ENCODE data around the gene REM1. TPM values are rescaled to one million over a fixed set of nuclear protein-coding genes. Genes with fewer than 3 reads are reported as not detected.
"Not testable (repeated sequence)": the region's sequence is repeated elsewhere in the genome, so short reads cannot be mapped to it uniquely, and the experiment has no call there.

Gene REM1
- polyA plus RNA-seq, 1 donor: 6.6 TPM

DNA sequence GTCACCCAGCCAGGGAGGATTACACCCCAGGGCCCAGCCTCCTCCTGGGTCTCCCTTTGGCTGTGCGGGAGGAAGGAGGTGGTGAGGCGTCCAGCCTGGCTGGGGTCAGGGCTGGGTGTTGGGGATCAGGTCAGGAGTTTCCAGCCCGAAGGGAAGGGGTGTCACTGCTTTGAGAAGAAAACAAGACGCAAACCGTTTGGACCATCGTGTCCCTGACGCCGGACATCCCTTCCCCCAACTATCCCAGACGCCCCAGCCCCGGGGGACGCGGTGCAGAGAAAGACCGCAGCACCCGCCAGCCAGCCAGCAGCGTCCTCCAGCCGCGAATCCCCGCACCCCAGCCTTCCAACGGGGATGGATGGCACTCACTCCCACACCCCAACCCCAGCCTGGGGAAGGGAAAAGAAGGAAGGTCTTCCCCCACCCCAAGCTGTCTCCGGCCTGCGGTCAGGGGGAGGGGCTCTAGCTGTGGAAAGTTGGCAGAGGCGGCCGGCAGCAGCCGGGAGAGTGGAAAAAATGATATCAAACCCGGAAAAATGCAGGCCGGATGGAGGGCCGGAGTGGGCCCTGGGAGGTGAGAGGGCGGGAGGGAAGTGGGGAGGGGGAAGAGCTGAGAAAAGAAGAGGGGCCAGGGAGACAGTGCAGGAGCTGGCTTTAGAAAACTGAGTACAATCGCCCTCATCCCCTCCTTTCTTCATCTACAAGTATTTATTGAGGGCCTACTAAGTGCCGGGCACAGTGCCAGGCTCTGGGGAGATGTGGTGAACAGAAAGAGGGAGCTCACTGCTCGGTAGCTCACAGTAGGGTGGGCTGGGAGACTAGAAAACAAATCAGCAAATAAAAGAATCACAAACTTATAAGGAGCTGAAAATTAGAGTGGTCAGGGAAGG lies 10.6 kb downstream of the REM1 start:
- DNase-seq: peak; percentile 95

DNA sequence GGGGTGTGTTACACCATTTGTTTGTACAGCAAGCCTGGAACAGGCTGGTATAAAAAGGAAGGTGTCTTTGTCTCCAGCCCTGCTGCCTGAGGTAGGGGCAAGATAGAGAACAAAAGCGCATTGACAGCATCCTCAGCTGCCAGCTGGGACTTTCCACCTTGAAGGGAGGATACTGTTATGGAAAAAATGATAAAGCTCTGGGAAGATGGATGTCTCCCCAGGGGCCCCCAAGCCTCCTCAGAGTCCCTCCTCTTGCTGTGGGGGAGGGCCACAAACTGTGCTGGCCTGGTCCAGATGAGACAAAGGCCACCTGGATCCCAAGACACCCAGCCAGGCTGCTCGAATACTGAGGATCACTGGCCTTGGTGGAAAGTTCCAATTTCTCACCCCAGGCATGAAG lies 13.0 kb downstream of the REM1 start:
- no peak for DNase-seq

DNA sequence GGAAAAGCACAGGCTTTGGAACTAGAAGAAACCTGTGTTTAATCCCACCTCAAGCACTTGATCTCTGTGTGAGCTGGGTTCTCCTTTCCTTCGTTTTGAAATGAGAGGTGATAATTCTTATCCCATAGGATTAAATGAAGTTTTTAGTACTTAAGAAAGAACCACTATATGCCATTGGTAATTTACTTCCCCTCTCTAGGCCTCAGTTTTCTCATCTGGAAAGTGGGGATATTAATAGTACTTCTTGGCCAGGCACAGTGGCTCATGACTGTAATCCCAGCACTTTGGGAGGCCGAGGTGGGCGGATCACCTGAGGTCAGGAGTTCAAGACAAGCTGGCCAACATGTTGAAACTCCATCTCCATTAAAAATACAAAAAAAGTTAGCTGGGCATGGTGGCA lies 14.1 kb downstream of the REM1 start:
- no peak for DNase-seq

DNA sequence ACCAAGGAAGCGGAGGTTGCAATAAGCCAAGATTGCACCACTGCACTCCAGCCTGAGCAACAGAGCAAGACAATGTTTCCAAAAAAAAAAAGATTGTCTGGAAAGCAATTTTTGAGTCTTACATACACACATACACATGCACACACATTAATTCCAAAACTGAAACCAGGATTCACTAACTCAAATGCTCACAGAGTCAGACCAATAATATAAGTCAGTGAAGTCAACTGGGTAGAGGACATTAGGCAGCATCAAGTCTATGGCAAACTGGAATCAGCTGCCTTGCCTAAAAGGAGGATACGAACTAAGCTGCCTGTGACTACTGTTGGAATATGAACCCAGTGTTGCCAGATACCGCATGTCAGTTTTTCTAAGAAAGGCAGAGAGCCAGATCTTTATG lies 15.7 kb downstream of the REM1 start:
- DNase-seq: no peak

DNA sequence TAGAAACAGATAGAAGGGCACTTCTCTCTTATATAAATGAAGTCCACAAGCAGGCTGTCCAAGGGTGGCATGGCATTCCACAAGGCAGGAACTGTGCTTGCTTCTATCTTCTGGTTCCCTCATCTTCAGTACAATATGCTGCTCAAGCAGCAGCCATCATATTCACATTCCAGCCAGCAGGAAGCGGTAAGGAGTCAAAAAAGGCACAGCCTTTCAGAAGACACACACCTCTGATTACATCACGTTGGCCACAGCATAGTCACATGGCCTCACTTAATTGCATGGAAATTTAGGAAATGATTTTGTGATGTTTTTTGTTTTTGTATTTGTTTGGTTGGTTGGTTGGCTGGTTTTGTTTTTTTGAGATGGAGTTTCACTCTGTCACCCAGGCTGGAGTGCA lies 19.0 kb downstream of the REM1 start:
- no peak for DNase-seq

DNA sequence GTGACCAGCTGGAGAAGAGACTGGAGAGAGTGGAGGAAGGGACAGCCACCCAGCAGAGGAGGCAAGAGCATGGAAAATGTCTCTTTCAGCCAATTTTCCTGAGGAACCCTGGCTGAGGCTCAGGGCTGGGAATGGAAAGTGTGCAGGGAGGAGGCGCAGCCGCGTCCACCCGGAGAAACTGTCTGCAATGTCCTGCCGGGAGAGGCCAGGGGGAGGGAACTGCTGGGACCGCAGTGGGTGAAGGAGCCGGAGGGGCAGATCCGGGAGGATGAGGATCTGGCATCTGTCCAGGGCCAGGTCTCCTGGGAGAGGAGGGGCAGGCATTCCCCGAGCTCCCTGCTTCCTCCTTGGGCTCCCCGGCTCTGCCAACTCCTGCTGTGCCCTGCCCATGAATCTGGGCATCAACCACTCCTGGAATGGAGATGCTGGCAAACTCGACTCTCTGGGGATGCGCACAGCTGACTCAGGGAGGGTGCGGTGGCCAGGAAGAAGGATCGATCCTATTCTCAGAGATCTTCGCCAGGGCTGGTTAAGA lies 21.7 kb downstream of the REM1 start:
- DNase-seq: peak; percentile 94

DNA sequence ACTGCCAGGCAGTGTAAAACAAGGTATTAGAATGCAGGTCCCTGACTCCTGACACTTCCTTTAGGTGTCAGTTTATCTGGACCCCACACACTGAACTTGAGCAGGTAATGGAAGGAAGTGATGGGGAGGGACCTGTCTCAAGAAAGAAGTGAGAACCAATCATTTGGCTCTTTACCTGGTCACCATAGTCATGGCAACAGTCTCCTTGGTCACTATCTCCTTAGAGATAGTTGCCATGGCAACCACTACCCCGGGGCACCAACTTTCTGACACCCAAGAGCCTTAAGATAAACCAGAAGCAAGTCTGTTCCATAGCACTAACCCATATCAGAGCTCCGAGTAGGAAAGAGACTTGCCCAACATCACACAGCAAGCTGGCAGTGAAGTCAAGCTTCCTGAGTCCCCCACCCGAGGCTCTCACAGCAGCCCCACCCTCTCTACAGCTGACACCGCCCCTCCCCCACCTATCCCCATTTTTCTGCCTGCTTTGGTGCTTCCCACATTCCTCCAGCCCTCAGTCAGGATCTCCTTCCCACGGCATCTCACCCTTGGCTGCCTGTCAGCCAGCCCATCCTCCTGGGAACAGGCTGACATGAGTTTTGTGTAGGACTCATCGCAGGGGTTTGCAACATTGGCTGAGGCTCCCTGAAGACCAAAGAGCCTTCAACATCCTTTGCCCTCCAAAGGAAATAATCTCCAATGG lies 22.9 kb downstream of the REM1 start:
- DNase-seq: no peak

DNA sequence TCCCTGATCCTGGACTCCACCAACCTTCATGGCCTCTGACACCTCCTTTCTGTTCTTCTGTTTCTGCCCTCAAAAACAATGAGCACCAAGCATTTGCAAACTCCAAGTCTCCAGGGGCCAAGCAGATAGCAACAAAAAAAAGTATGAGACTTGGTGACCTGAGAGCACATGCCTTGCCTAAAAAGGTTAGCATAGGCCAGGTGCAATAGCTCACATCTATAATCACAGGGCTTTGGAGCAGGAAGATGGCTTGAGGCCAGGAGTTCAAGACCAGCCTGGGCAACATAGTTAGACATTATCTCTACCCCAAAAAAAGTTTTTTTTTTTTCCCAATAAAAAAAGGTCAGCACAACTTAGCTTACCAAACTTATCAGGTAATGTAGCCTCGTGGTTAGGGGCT lies 25.4 kb downstream of the REM1 start:
- no peak for DNase-seq

DNA sequence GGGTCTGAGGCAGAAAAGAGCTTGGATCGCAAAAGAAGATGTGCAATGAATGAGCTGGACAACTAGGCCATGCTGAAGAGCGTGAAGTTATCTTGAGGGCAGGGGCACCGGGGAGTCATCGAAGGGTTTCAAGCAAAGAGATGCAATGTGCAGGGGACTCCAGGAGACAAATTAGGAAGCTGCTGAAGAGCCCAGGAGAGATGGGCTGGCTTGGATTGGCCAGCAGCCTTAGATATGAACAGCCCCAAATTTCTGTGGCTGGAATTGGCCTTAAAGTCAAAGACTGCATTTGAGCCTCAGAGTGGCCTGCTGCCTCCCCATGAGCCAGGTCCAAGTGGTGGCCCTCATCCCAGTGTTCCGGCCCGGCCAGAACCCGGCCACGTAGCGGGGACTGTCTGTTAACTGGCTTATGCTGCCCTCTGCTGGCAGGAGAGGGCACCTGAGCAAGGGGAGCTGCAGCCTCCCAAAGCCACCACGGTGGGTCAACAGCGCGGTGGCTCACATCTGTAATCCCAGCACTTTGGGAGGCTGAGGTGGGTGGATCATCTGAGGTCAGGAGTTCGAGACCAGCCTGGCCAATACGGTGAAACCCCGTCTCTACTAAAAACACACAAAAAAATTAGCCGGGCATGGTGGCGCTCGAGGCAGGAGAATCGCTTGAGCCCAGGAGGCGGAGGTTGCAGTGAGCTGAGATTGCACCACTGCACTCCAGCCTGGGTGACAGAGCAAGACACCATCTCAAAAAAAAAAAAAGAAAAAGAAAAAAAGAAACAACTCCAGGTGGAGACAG lies 28.0 kb downstream of the REM1 start:
- peak; percentile 91 for DNase-seq

DNA sequence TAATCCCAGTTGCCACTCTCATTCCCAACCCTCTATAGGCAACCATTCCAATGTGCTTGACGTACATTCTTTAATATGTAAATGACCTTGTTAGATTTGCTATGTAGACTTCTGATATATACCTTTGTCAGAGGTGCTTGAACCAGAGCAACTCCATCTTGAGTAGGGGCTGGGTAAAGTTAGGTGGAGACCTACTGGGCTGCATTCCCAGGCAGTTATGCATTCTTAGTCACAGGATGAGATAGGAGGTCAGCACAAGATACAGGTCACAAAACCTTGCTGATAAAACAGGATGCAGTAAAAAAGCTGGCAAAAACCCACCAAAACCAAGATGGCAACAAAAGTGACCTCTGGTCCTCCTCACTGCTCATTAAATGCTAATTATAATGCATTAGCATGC lies 30.8 kb downstream of the REM1 start:
- no peak for DNase-seq

DNA sequence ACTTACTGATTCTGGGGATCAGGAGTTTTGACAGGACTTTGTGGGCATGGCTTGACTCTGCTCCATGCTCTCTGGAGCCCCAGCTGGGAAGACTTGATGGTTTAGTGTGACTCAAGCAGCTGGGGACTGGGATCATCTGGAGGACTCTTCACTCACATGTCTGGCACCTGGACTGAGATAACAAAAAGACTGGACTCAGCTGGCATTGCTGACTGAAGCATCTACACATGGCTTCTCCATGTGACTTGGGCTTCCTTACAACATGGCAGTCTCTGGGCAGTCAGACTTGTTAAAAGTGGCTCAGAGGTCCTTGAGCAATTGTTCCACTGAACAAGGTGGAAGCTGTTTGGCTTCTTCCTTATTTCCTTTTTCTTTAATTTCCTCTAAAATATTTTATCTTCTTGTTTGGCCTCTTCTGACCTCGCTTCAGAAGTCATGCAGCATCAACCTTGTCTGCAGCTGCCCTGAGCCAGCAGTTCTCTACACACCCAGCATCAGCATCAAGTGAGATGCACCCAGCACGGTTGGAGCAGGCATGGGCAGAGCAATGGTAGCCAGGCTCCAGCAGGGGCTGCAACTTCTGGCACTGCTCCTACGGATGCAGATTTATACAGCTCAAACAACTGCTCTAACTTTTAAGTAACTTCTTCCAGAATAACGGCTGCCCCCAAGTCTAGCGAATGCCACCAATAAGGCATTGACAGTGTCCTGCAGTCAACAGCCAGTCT lies 33.6 kb downstream of the REM1 start:
- no peak for DNase-seq

DNA sequence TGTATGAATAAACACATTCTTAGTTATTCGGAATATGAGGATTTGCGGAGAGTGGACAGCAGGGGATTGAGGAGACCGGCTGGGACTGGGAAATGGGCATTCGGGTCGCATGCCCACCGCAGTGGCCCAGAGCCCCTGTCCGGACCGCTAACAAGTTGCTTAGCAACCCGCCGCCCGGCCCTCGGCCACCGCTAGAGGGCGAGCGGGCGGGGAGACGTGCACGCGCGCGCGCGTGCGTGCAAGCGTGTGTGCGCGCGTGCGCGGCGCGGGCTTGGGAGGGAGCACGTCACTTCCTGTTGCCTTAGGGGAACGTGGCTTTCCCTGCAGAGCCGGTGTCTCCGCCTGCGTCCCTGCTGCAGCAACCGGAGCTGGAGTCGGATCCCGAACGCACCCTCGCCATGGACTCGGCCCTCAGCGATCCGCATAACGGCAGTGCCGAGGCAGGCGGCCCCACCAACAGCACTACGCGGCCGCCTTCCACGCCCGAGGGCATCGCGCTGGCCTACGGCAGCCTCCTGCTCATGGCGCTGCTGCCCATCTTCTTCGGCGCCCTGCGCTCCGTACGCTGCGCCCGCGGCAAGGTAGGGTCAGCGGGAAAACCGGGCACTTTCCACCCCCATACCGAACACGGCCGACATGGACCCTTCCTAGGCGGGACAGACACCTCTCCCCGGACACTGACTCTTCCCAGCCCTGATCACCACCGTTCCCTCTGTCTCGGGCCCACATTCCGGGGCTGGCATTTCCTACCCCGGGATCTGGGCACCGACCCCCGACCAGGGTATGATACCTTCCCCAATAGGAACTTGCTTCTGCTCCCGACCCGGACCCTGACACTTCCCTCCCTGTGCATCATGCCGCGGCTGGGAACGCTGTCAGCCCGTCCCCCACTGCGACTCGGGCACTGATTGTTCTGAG lies 39.3 kb downstream of the REM1 start, which contains the start of gene HM13:
Gene HM13, plus strand, starts transcription at position 289 of the 918 bp plus-strand sequence. Its CDS starts 110 bp downstream, at position 399.
- peak; percentile 97 for DNase-seq

DNA sequence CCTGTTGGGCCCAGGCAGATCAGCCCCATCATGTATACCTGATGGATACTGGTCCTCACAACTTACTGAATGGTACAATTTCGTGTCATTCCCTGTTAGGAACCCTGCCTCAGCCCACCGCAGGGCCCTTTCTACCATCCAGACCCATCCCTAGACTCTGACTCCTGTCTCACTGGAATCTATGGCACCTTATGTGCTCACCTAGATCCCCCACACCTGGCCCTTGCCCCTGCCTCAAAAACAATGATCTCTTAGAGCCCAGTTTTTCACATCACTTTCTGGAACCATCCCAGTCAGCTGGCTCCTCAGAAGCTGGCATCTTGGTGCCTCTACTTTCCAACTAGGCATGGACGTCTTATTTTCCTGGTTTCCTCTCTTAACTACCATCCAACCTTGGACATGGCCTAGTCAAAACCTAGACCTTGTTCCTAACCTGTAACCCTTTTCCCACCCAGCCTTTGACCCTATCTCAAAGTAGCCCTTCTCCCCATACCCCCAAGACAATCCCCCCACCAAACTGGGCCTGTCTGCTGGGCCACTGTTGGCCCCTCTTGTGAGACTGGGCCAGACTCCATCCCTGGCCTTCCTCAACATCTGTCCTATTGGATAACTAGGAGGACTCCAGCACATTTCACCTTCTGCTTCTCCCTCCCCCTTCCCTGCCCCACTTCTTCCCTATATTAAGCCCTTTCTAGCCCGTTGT lies 40.1 kb downstream of the REM1 start:
- no peak for DNase-seq

DNA sequence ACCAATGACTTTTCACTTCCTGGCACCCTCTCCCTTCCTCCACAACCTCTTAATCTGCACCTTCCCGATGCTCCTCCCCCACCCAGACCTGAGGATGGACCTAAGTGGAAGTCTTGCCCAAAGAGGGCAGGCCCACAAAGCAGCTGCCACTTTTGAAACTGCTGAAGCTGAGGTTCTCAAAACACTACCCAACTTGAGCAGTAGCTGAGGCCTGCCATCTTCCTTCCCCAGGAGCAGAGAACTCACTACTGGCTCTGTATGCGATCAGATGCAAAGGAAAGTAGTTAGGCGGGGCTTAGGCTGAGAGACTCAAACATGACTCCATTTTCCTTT lies 40.7 kb downstream of the REM1 start:
- DNase-seq: no peak

DNA sequence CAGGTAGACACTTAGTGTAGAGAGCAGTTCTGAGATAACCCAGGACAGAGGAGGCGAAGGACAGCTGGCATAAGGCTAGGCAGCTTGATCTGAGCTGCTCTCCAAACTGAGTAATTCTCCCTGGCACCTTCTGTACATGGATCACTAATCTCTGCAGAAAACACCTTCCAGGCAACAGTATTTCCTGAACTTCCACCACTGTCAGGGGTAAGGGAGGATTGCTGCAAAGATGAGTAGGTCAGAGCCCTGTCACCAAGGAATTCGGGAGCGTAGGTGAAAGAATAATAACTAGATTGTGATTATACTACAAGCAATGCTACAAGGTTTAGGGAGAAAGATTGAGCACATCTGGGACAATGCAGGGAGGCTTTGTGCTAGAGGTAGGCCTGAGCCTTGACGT lies 41.1 kb downstream of the REM1 start:
- no peak for DNase-seq

DNA sequence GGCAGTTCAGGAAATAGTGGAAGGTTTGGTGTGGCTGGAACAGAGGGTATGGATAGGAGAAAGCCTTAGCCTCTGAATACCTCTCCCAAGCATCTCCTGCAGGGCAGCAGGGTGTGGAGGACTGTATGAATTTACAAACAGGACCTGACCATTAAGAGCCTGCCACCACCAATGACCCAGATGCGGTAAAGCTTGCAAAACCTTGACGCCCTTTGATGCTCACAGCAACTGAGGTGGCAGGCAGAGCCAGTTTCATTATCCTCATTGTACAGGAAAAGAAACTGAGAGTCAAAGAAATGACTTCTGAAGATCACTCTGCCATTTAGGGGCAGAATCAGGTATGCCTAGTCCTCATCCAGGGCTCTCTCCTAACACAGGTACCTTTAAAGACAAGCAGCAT lies 41.6 kb downstream of the REM1 start:
- DNase-seq: no peak

DNA sequence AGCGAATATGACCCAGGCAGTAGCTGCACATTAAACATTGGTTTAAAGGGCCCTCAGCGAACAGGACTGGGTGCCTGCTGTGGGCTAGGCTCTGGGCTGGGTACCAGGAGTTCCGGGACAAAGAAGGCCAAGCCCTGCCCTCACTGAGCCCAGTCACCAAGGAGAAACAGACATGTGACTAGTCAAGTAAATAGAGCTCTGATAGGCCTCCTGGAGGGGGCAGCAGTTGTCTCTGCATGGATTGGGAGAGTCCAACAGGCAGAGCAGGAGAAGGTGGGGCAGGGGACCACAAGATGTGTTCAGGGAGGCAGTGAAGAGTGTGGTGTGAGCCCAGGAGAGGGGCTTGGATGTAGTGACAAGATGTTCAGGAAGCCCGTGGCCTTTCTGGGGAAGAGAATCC lies 42.3 kb downstream of the REM1 start:
- no peak for DNase-seq

DNA sequence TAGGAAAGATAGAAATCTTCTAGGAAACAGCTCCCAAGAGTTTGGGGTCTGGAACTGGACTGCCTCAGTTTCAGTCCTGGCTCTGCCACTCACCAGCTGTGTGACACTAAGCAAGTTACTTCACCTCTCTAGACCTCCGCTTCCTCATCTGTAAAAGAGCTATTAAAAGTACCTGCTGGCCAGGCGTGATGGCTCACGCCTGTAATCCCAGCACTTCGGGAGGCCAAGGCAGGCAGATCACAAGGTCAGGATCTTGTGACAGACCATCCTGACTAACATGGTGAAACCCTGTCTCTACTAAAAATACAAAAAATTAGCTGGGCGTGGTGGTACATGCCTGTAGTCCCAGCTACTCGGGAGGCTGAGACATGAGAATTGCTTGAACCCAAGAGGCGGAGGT lies 46.2 kb downstream of the REM1 start:
- DNase-seq: not testable (repeated sequence)

DNA sequence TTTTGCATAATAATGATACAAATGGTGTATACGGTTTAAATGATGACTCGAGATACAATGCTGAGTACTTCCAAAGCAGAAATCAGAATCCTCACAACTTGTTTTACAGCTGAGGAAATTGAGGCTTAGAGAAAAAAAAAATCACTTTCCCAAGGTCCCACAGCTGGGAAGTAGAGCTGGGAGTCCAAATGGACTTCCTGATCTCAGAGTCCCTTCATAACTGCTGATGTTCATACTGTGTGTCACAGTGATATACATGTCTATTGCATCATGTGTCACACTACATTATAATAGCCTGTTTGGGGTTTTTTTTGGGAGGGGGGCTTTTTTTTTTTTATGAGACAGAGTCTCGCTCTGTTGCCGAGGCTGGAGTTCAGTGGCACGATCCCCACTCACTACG lies 47.6 kb downstream of the REM1 start:
- DNase-seq: no peak
